Osteoblast (primary cell): ENCODE measurements around the gene GORAB. TPM values are rescaled to one million over a fixed set of nuclear protein-coding genes. Genes with fewer than 3 reads are reported as not detected.

ENCODE experiments used
- DNase-seq: peaks from one replicate; pipeline ENCODE4 v3.0.0; 2011; ENCODE audit warnings: low spot score, mixed read lengths; ENCODE audit not compliant: insufficient read length; ENCODE audit errors: missing footprints
- H2AFZ ChIP-seq: 2 replicates; pipeline ENCODE4 v1.6.0; 2011; ENCODE audit warnings: mild to moderate bottlenecking, low read length
- H3K27ac ChIP-seq: 2 replicates; pipeline ENCODE4 v1.5.1; 2011; ENCODE audit warnings: mild to moderate bottlenecking, low read depth, low read length, moderate library complexity
- H3K27me3 ChIP-seq: 2 replicates; pipeline ENCODE4 v1.6.0; 2012; ENCODE audit warnings: mild to moderate bottlenecking, control low read depth, inconsistent platforms, low read length, moderate library complexity; ENCODE audit not compliant: insufficient read depth
- H3K36me3 ChIP-seq: 2 replicates; pipeline ENCODE4 v1.5.1; 2011; ENCODE audit warnings: mild to moderate bottlenecking, low read length, control low read depth, moderate library complexity; ENCODE audit not compliant: insufficient read depth
- H3K4me1 ChIP-seq: 2 replicates; pipeline ENCODE4 v1.5.1; 2011; ENCODE audit warnings: mild to moderate bottlenecking, low read length, control low read depth, moderate library complexity; ENCODE audit not compliant: insufficient read depth
- H3K4me2 ChIP-seq: 2 replicates; pipeline ENCODE4 v1.6.0; 2011; ENCODE audit warnings: mild to moderate bottlenecking, low read length; ENCODE audit not compliant: insufficient read depth
- H3K4me3 ChIP-seq: fragments of 200-600 bp; sonication (generic); 3 replicates; pipeline ENCODE4 v1.5.1; 2012; ENCODE audit warnings: mild to moderate bottlenecking, low read length, inconsistent platforms; ENCODE audit not compliant: insufficient read depth
- H3K79me2 ChIP-seq: 2 replicates; pipeline ENCODE4 v1.6.0; 2012; ENCODE audit warnings: mild to moderate bottlenecking, low read length, control low read depth, inconsistent platforms; ENCODE audit not compliant: insufficient read depth
- H3K9me3 ChIP-seq: 2 replicates; pipeline ENCODE4 v1.5.1; 2011; ENCODE audit warnings: low read depth, low read length, control low read depth
- H4K20me1 ChIP-seq: 2 replicates; pipeline ENCODE4 v1.6.0; 2012; ENCODE audit warnings: mild to moderate bottlenecking, low read length, control low read depth; ENCODE audit not compliant: insufficient read depth
- total RNA-seq: library from RNA; depleted of rRNA; stranded (reverse); fragments of >200 nt; gene quantifications from 2 replicates; pipeline ENCODE4 v1.2.3, GENCODE V29; 2012
- TF ChIP-seq, protein P1 (sequence below): IDR thresholded peaks from 2 replicates; pipeline ENCODE4 v1.5.1; 2011; ENCODE audit warnings: mild to moderate bottlenecking, low read depth, low read length, moderate library complexity; ENCODE audit errors: extremely low read depth

The GORAB gene
- total RNA-seq, 1 donor, result 16.3 TPM

DNA sequence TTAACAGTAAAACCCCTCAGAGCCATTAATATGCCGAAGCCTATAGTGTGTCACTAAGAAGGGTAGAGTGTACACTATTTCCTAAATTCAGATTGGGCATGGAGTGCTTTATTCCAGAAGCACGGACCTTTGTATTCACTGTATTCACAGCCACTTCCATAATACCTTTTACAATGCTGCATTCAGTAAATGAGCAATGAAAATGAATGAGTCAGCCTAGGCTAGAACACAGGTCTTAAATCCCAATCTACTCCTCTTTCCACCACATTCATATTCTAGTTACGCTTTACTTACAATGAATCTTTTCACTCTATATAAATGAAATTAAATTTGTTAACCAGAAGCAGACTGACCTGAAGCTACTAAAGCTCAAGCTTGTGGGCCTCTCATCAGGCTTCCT is 13.0 kb upstream of the GORAB start:
- Histone ChIP-seq H3K27me3 (no peaks in the 10 kb centered on the region), H3K9me3 (no peaks in the 10 kb centered on the region), H3K27ac (no peak overlapping the region), H3K4me1 (peaks cover 12% of the 10 kb centered on the region), H3K4me2 (no peak overlapping the region), H3K36me3 (no peaks in the 10 kb centered on the region), H4K20me1 (no peaks in the 10 kb centered on the region), H2AFZ (no peak overlapping the region), H3K79me2 (no peaks in the 10 kb centered on the region), H3K4me3 (no peak overlapping the region)
- no peak for DNase-seq
- TF ChIP-seq, protein P1, sequence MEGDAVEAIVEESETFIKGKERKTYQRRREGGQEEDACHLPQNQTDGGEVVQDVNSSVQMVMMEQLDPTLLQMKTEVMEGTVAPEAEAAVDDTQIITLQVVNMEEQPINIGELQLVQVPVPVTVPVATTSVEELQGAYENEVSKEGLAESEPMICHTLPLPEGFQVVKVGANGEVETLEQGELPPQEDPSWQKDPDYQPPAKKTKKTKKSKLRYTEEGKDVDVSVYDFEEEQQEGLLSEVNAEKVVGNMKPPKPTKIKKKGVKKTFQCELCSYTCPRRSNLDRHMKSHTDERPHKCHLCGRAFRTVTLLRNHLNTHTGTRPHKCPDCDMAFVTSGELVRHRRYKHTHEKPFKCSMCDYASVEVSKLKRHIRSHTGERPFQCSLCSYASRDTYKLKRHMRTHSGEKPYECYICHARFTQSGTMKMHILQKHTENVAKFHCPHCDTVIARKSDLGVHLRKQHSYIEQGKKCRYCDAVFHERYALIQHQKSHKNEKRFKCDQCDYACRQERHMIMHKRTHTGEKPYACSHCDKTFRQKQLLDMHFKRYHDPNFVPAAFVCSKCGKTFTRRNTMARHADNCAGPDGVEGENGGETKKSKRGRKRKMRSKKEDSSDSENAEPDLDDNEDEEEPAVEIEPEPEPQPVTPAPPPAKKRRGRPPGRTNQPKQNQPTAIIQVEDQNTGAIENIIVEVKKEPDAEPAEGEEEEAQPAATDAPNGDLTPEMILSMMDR, result no peak

DNA sequence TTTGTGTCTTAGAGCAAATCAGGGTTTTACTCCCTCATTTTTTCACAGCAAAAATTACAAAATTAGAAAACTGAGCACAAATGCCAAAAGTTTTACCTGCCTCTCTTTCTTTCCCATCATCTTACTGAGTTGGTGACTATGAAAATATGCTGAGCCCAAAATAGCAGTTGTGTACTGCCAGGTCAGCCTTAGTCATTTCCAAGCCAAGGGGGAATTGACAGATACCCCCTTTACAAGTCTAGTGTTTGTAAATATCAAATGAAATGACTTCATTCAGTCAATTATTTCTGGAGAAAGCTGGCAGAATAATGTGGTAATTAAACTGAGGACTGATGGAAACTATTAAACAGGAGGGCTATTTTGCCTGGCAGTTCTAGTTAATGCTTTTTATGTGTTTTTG is 11.4 kb upstream of the GORAB start:
- no peak for DNase-seq
- H2AFZ ChIP-seq, result no peak overlapping the region
- H4K20me1 ChIP-seq, result no peaks in the 10 kb centered on the region
- H3K79me2 ChIP-seq, result no peaks in the 10 kb centered on the region
- peaks cover 12% of the 10 kb centered on the region for H3K4me1 ChIP-seq
- H3K27me3 ChIP-seq, result no peaks in the 10 kb centered on the region
- H3K27ac ChIP-seq, result peak overlapping the region; percentile 44
- H3K36me3 ChIP-seq, result no peaks in the 10 kb centered on the region
- no peak overlapping the region for H3K4me3 ChIP-seq
- no peak overlapping the region for H3K4me2 ChIP-seq
- TF ChIP-seq, protein P1, result no peak
- H3K9me3 ChIP-seq, result no peaks in the 10 kb centered on the region

DNA sequence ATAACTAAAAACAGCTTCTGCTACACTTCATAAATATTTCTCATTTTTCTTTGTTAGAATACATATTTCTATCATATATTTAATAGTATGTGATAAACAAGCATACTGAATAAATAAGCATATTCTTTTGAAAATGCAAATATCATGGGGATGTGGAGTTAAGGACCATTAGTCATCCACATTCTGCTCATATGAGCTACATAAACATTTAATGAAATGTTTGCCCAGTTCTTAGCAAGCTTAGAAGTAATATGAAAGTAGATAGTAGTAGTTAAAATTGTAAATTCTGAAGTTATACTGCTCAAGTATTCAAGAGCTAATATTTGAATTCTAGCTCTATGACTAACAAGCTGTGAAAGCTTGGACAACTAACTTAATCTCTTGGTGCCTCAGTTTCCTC is 10.1 kb upstream of the GORAB start:
- H3K4me3 ChIP-seq, result no peak overlapping the region
- no peak overlapping the region for H2AFZ ChIP-seq
- no peak overlapping the region for H3K27ac ChIP-seq
- DNase-seq, result no peak
- H3K4me2 ChIP-seq, result no peak overlapping the region
- H3K79me2 ChIP-seq, result no peaks in the 10 kb centered on the region
- no peaks in the 10 kb centered on the region for H3K36me3 ChIP-seq
- H3K27me3 ChIP-seq, result no peaks in the 10 kb centered on the region
- no peaks in the 10 kb centered on the region for H4K20me1 ChIP-seq
- peaks cover 12% of the 10 kb centered on the region for H3K4me1 ChIP-seq
- TF ChIP-seq, protein P1, result no peak
- H3K9me3 ChIP-seq, result no peaks in the 10 kb centered on the region

DNA sequence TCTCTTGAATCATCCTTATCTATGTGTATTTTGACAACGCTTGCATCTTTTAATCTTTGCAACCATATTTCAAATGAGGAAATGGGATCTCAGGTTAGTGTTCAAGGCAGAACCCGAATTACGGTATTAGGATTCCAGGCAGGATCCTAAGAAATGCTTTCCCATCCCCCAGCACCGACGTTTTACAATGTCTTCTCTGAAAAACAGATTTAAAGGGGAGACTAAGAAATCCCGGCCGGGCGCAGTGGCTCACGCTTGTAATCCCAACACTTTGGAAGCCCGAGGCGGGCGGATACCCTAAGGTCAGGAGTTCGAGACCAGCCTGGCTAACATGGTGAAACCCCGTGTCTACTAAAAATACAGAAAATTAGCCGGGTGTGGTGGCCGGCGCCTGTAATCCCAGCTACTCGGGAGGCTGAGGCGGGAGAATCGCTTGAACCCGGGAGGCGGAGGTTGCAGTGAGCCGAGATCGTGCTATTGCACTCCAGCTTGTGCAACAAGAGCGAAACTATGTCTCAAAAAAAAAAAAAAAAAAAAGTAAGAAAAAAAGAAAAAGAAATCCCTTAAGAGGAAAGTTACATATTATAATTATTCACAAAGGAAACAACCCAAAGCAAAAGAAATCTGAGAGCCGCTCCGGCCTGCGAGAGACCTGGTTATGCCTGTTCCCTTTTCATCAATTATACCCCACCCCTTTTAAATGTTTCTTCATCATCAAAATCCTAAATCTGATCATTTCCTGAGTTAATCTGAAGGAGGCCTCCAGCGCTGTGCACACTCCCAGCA is 801 bp upstream of the GORAB start:
- Histone ChIP-seq H3K27ac (peak overlapping the region; percentile 99), H4K20me1 (no peaks in the 10 kb centered on the region), H3K27me3 (no peaks in the 10 kb centered on the region), H2AFZ (peak overlapping the region; percentile 84), H3K4me1 (peaks cover 14% of the 10 kb centered on the region), H3K4me3 (peak overlapping the region; percentile 81), H3K4me2 (peak overlapping the region; percentile 88), H3K79me2 (peaks cover 43% of the 10 kb centered on the region), H3K9me3 (no peaks in the 10 kb centered on the region), H3K36me3 (no peaks in the 10 kb centered on the region)
- peak; percentile 21 for DNase-seq
- TF ChIP-seq, protein P1, result no peak
